ENCODE data around the gene RAD51B.

GRCh38 chr14:67837011-67837624 lies 17.5 kb downstream of the RAD51B start:
- TF ChIP-seq CTCF (IDR thresholded peaks at IDR 0.05) = peak; percentile 55; the same call in 1 of the 2 replicates
- no peak for TF ChIP-seq POLR2AphosphoS5 (IDR thresholded peaks at IDR 0.05; ENCODE audit: low read depth, low read length)
